Measurements from ENCODE around the gene HYPK.

Gene HYPK, protein sequence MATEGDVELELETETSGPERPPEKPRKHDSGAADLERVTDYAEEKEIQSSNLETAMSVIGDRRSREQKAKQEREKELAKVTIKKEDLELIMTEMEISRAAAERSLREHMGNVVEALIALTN

GRCh38 chr15:43800286-43801141, at the start of gene HYPK:
TSS of gene HYPK (plus strand) at chr15:43800599. CDS start at chr15:43800623, 24 bp downstream.
- peak; percentile 88 to 99 (median 94) for DNase-seq

DNA sequence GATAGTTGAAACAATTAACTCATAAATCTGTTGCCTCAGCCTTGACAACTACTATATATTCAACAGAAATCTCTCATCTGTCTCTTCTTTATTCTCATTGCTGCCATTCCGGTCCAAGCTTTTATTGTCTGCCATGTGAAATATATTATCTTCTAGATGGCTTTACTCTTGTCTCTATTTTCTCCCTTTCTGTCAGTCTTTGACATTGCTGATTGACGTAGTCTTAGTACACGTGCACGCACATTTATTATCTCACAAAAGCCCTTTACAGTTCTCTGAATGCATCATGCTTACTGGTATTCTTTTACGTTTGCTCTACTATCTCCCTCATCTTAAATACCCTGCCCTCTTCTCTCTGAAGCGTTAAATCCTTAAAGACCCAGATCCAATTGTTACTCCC, 48.5 kb upstream of the HYPK start:
- DNase-seq = no peak
- intact Hi-C loops (cut with DNase I) = no loop called here

More at GRCh38 chr15:43800286-43801141, at the start of gene HYPK:
- intact Hi-C loops (cut with DNase I) = loop anchor here (1.0 kb wide), 1 partner anchor 24 kb away; the partner anchor contains the start of gene MFAP1

- DNase-seq = no peak
- intact Hi-C loops (cut with DNase I) = no loop called here
Observed at GRCh38 chr15:43762824-43763223, 37.6 kb upstream of the HYPK start.

DNA sequence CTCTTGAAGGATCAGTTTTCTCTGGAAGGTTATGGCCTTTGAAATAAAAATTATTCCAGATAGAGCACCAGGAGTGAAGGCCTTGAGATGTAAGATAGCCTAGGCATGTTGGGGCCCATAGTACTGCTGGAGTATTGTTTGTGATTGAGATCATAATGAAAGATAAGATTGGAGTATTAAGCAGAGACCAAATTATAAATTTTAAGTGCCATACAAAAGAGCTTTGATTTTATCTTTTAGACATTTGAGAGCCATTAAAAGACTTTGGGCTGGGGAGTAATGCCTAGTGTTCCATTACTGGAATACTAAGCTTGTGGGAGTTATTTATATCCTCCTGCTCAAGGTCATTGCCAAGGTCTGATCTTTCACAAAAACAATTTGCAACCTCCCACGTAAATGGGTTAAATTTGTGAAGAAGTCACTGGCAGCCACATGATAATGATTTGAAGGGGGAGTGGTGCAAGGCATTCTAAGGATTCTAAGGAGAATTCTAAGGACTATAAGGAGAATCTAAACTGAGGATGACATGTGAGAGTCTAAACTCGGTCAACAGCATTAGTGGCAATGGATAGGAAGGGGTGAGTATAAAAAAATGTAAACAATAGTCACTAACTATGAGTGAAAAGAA, 36.5 kb upstream of the HYPK start:
- intact Hi-C loops (cut with DNase I) = no loop called here
- no peak for DNase-seq

- intact Hi-C loops (cut with DNase I) = no loop called here
- peak in 6 of 10 donors; percentile 48 to 91 (median 58) for DNase-seq
Observed at GRCh38 chr15:43769584-43770228, 30.7 kb upstream of the HYPK start.

DNA sequence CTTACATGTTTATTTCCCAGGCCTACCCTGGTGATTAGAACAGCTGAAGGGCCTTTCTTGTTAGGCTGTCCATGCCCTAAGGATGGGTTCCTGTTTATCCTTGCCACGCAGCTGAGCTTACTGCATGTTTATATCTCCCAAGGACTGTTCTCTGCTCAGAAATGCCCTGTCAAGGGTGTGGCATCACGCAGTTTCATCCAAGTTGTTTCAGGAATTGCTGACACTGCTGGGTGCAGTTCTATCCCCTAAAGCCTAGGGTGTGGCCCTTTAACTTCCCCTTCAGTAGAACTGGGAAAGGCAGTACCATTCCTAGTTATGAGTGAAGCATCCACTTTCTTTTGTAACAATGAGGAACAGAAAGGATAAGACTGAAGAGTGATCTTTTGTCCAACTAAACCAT, 28.6 kb upstream of the HYPK start:
- intact Hi-C loops (cut with DNase I) = no loop called here
- no peak for DNase-seq

DNA sequence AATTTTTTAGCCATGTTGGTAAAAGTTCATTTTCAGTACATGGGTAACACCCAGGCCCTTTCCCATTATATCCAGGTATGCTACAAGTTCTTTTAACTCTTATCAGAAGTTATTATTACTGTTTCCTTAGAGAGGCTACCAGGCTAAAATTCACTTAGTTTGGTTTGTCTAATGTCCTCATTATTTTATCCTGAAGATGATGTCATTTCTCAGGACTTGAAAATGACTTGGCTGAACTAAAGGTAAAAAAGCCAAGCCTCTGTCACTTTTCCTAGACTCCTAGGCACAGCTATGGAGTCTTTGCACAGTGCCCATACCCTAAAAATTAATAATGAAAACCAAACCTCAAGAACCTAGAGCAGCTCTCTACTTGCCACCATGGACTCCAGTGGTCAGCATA, 27.8 kb upstream of the HYPK start:
- intact Hi-C loops (cut with DNase I) = no loop called here

GRCh38 chr15:43774062-43774461, 26.3 kb upstream of the HYPK start:
- no peak for DNase-seq
- intact Hi-C loops (cut with DNase I) = no loop called here

More for the DNA sequence above, 27.8 kb upstream of the HYPK start:
- no peak for DNase-seq

GRCh38 chr15:43775411-43775965, 24.9 kb upstream of the HYPK start:
- peak in 2 of 10 donors; percentile 27 to 33 for DNase-seq
- intact Hi-C loops (cut with DNase I) = no loop called here

DNA sequence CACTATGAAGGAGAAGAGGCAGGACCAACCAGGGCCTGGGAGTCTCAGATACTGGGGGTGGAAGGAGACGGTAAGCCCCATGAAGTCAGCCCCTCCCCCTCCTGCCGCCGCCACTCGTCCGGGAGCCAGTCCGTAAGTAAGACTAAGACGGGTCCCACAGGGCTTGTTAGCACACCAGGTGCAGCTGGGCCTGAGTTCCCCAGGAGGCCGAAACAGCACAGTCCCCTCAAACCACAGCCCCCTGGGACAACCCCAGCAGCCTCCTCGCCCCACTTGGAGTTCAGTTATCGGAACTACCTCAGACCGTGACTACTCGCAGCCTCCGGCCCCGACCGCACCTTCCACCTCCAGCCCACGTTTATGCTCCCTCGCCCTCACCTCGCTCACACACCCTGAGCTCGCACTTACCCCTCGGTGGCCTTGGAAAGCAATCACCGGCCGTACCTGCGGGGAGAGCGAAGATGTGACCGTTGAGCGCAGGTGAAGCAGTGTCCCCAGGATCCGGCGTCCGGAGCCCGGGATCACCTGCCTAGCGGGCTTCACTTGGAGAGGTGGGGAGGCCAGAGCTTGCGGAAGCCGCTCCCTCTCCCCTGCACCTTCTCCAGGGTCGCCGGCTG, 24.2 kb upstream of the HYPK start:
- peak in 2 of 10 donors; percentile 85 to 86 for DNase-seq

DNA sequence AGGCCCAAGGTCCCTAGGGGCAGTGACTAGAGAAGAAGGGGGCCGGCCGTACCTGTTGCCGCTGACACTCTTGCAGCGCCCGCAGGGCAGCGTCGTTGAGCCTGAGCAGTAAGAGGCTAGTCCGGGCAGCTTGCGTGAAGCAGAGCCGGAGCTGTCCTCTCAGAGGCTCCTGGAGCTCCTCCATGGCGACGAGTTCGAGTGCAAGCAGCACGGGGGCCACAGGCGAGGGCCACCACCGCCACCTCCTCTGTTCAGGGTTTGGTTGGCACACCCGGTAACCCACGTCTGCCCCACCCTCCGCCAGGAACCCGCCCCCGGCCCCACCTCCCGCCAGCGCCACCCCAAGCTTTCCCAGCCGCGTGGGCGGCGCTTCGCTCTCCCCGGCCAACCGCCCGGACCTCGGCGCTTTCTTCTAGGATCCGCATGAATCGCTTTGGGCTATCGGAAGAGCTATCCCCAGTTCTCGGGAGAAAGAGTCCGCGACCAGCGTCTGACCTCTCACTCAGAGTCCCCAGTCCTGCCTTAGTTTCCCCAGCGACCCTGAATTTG, 23.6 kb upstream of the HYPK start, which contains the start of gene ELL3:
Gene ELL3, minus strand, starts transcription at position 249 of the 549 bp plus-strand sequence. Its CDS starts 65 bp downstream, at position 184.
- peak in 8 of 10 donors; percentile 41 to 92 (median 65) for DNase-seq
- intact Hi-C loops (cut with DNase I) = no loop called here

More for the DNA sequence above, 24.2 kb upstream of the HYPK start:
- intact Hi-C loops (cut with DNase I) = no loop called here

- peak in 9 of 10 donors; percentile 50 to 94 (median 67) for DNase-seq
- intact Hi-C loops (cut with DNase I) = no loop called here
Observed at GRCh38 chr15:43777267-43777914, 23.0 kb upstream of the HYPK start.

DNA sequence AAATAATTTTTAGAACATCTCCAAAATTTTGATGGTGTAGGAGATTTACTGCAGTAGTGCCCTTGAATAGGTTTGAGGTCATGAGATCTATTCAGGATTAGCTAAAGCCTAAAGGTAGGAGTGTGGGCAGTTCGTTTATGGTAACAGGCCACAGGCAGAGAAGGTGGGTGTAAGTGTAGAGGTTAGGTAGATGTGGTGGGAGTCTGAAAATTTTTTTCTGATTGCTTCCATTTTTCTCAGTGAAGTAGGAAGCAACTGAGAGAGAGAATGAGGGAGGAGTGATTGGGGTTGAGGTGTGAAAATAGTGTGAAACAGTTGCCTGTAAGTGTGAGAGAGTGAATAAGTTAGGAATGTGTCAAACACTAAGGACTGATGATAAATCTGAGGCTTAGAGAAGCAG, 21.4 kb upstream of the HYPK start:
- DNase-seq = no peak
- intact Hi-C loops (cut with DNase I) = no loop called here

DNA sequence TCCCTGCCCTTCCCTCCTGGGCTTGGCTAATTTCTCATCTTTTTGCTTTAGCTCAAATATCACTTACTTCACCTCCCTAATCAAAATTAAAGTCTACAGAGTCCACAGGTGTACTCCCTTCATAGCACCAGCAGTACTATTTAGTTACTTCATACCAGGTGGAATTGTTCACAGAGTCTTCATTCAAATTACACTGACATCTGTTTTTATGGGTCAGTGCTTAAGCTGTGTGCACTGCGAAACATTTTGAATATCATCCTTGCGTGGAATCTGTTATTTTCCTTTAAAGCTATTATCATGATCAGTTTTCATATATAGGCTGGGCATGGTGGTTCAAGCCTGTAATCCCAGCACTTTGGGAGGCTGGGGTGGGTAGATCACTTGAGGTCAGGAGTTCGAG, 11.0 kb upstream of the HYPK start:
- DNase-seq = no peak
- intact Hi-C loops (cut with DNase I) = no loop called here

DNA sequence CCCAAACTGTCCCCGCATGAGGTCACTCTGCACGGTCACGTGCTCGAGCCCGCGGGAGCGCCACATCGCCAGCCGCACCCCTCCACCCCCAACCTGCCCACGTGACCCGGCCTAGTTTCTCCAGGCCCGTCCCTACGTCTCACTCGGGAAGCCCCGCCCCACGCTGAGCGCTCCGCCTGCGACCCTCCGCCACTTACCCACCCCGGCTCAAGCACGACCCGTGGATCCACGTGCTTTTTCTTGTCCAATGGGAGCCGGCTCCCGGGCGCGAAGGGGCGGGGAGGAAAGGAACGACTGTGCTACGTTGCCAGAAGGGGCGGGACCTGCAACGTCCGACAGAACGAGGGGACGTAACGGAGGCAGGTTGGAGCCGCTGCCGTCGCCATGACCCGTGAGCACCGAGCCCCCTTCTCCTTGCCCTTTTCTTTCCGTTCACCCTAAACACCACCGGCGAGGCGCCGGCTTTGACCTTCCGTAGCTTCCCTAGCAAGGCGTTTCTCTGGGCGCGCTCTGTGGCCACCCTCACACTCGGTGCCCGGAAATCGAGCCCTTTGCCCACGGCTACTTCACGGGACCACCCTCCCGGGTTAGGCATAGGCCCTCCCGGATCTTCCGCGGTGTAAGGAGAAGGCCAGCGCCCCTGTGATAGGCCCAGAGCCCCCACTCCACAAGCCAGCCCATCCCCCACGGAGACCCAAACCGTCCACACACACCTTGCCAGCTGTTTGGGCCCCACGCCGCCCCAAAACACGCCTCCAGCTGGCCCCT, 8.2 kb upstream of the HYPK start, which contains the start of gene SERF2:
Gene SERF2, plus strand, starts transcription at position 328 of the 768 bp plus-strand sequence. Its CDS starts 57 bp downstream, at position 385.
- intact Hi-C loops (cut with DNase I) = loop anchor here (5.0 kb wide), 1 partner anchor 45 kb away; the partner anchor contains the start of gene PDIA3

DNA sequence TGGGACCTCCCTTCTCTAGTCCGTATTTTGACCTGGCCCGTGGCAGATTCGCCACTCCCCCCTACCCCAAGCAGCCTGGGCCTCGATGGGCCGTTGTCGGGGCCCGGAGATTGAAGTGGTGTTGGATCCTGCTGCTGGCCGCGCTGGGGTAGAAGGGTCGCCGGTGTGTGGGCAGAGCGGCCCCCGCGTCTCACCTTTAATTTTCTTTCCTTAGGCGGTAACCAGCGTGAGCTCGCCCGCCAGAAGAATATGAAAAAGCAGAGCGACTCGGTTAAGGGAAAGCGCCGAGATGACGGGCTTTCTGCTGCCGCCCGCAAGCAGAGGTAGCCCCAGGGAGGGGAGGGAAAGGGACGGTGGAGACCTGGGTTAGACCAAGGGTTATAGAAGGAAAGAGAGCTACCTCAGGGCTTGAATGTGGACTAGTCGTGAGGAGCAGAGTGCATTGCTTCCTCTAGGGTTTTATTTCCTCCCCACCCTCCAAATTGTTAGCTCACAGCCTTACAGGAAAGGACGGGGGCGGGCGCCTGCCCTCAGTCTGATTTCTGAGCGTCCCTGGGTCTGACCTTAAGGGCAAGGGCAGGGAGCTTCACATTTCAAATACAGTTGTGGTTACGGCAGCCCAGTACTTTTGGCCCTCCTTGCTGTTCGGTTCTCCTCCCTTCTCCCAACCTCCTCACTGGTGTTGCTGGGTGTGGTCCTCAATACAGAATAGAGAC, 7.5 kb upstream of the HYPK start:
- peak in 1 of 10 donors; percentile 16 for DNase-seq
- intact Hi-C loops (cut with DNase I) = loop anchor here (5.0 kb wide), 1 partner anchor 46 kb away; the partner anchor contains the start of gene PDIA3

More for the DNA sequence above, 8.2 kb upstream of the HYPK start, which contains the start of gene SERF2:
- peak; percentile 100 for DNase-seq

DNA sequence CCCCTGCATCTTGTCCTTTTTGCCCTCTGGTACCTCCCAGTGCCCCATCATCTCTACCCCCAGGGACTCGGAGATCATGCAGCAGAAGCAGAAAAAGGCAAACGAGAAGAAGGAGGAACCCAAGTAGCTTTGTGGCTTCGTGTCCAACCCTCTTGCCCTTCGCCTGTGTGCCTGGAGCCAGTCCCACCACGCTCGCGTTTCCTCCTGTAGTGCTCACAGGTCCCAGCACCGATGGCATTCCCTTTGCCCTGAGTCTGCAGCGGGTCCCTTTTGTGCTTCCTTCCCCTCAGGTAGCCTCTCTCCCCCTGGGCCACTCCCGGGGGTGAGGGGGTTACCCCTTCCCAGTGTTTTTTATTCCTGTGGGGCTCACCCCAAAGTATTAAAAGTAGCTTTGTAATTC, 6.8 kb upstream of the HYPK start:
- no peak for DNase-seq
- intact Hi-C loops (cut with DNase I) = loop anchor here (5.0 kb wide), 1 partner anchor 46 kb away; the partner anchor contains the start of gene PDIA3

Data from posterior cingulate gyrus (tissue), 11 donors.